ENCODE data around the gene SDHB.

The SDHB gene

DNA sequence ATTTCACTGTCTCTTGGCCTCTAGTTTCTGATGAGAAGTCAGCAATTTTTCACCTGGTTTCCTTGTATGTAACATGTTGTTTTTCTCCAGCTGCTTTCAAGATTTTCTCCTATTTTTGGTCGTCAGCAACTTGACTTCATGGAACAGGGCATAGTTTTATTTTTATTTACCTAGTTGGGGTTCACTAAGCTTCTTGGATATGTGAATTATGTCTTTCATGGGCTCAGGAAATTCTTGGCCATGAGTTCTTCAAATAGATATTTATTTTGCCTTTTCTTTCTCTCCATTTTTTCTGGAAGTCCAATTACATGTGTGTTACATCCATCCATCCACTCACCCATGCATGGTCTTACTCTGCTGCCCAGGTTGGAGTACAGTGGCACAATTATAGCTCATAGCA lies 13.7 kb downstream of the SDHB start:
- no peak for DNase-seq (ENCODE audit: extremely low read depth, insufficient read length)
- H3K36me3 ChIP-seq (ENCODE audit: control insufficient read depth, insufficient read depth, low read length): peaks cover 6% of the 10 kb centered on the region
- TF ChIP-seq, protein P1, sequence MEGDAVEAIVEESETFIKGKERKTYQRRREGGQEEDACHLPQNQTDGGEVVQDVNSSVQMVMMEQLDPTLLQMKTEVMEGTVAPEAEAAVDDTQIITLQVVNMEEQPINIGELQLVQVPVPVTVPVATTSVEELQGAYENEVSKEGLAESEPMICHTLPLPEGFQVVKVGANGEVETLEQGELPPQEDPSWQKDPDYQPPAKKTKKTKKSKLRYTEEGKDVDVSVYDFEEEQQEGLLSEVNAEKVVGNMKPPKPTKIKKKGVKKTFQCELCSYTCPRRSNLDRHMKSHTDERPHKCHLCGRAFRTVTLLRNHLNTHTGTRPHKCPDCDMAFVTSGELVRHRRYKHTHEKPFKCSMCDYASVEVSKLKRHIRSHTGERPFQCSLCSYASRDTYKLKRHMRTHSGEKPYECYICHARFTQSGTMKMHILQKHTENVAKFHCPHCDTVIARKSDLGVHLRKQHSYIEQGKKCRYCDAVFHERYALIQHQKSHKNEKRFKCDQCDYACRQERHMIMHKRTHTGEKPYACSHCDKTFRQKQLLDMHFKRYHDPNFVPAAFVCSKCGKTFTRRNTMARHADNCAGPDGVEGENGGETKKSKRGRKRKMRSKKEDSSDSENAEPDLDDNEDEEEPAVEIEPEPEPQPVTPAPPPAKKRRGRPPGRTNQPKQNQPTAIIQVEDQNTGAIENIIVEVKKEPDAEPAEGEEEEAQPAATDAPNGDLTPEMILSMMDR (IDR thresholded peaks at IDR 0.05; ENCODE audit: insufficient read depth, low read length, poor library complexity, severe bottlenecking): no peak
- no peaks in the 10 kb centered on the region for H3K27me3 ChIP-seq (replicated peaks; ENCODE audit: control insufficient read depth, insufficient read depth, low read length)
- no peak overlapping the region for H3K4me3 ChIP-seq (replicated peaks; ENCODE audit: low read depth, low read length)

GRCh38 chr1:17039522-17039921 lies 14.3 kb downstream of the SDHB start:
- Histone ChIP-seq H3K27me3 (replicated peaks; ENCODE audit: control insufficient read depth, insufficient read depth, low read length) (no peaks in the 10 kb centered on the region), H3K4me3 (replicated peaks; ENCODE audit: low read depth, low read length) (no peak overlapping the region), H3K36me3 (ENCODE audit: control insufficient read depth, insufficient read depth, low read length) (peaks cover 6% of the 10 kb centered on the region)
- DNase-seq (ENCODE audit: extremely low read depth, insufficient read length): no peak
- TF ChIP-seq, protein P1 (IDR thresholded peaks at IDR 0.05; ENCODE audit: insufficient read depth, low read length, poor library complexity, severe bottlenecking): no peak

DNA sequence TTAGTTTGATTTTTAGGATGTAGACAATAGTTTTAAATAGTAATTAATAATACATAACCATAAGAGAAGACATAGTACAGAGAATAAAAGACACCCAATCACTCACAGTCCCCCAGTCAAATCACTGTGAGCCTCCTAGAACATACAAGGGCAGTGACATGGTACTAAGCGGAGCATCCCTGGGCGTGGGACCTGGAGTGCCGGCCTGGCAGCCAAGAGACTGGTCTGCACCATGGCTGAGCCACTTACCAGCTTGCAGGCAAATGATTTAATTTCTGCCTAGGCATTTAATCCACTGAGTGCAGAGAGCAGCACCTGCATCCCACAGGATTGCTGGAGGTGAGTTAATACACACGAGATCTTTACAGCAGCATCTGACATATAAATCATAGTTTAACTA lies 20.4 kb downstream of the SDHB start:
- no peak for DNase-seq (ENCODE audit: extremely low read depth, insufficient read length)
- peaks cover 23% of the 10 kb centered on the region for H3K36me3 ChIP-seq (ENCODE audit: control insufficient read depth, insufficient read depth, low read length)

GRCh38 chr1:17032741-17033140 lies 21.1 kb downstream of the SDHB start:
- no peak for DNase-seq (ENCODE audit: extremely low read depth, insufficient read length)
- no peak overlapping the region for H3K4me3 ChIP-seq (replicated peaks; ENCODE audit: low read depth, low read length)
- H3K36me3 ChIP-seq (ENCODE audit: control insufficient read depth, insufficient read depth, low read length): peaks cover 25% of the 10 kb centered on the region
- H3K27me3 ChIP-seq (replicated peaks; ENCODE audit: control insufficient read depth, insufficient read depth, low read length): no peaks in the 10 kb centered on the region
- TF ChIP-seq, protein P1 (IDR thresholded peaks at IDR 0.05; ENCODE audit: insufficient read depth, low read length, poor library complexity, severe bottlenecking): no peak

More for the DNA sequence above, 20.4 kb downstream of the SDHB start:
- TF ChIP-seq, protein P1 (IDR thresholded peaks at IDR 0.05; ENCODE audit: insufficient read depth, low read length, poor library complexity, severe bottlenecking): no peak
- Histone ChIP-seq H3K4me3 (replicated peaks; ENCODE audit: low read depth, low read length) (no peak overlapping the region), H3K27me3 (replicated peaks; ENCODE audit: control insufficient read depth, insufficient read depth, low read length) (no peaks in the 10 kb centered on the region)

- Histone ChIP-seq H3K4me3 (replicated peaks; ENCODE audit: low read depth, low read length) (no peak overlapping the region), H3K36me3 (ENCODE audit: control insufficient read depth, insufficient read depth, low read length) (peaks cover 30% of the 10 kb centered on the region), H3K27me3 (replicated peaks; ENCODE audit: control insufficient read depth, insufficient read depth, low read length) (no peaks in the 10 kb centered on the region)
- TF ChIP-seq, protein P1 (IDR thresholded peaks at IDR 0.05; ENCODE audit: insufficient read depth, low read length, poor library complexity, severe bottlenecking): no peak
- DNase-seq (ENCODE audit: extremely low read depth, insufficient read length): no peak
These were observed 22.4 kb downstream of the SDHB start for GRCh38 chr1:17031436-17031835.

DNA sequence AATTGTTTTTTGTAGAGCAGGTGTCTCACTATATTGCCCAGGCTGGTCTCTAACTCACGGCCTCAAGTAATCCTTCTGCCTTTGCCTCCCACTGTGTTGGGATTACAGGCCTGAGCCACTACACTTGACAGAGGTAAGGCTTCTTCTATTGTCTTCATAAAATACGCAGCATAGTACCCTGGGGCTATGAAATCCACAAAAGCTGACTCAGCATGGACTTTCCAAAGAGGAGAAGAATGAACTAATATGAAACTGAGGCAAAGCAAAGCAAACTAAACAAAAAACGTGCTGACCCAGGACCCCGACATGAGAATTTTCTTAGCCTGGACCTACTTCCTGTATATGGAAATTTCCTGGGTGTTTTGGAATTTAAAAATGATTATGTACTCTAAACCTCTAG lies 23.6 kb downstream of the SDHB start:
- Histone ChIP-seq H3K4me3 (replicated peaks; ENCODE audit: low read depth, low read length) (no peak overlapping the region), H3K36me3 (ENCODE audit: control insufficient read depth, insufficient read depth, low read length) (peaks cover 30% of the 10 kb centered on the region), H3K27me3 (replicated peaks; ENCODE audit: control insufficient read depth, insufficient read depth, low read length) (no peaks in the 10 kb centered on the region)
- DNase-seq (ENCODE audit: extremely low read depth, insufficient read length): no peak
- TF ChIP-seq, protein P1 (IDR thresholded peaks at IDR 0.05; ENCODE audit: insufficient read depth, low read length, poor library complexity, severe bottlenecking): no peak

All from GM06990 (cell line).